Erythroblast (primary cell): ENCODE measurements around the gene IPO11.

Experiments used
- GATA1 ChIP-seq: IDR thresholded peaks from 2 replicates; pipeline ENCODE4 v1.6.1; 2011; ENCODE audit warnings: low read depth, mild to moderate bottlenecking, control low read depth, low read length, moderate library complexity
- POLR2A ChIP-seq: IDR thresholded peaks from 2 replicates; pipeline ENCODE4 v1.6.1; 2011; ENCODE audit warnings: mild to moderate bottlenecking, low read length

DNA sequence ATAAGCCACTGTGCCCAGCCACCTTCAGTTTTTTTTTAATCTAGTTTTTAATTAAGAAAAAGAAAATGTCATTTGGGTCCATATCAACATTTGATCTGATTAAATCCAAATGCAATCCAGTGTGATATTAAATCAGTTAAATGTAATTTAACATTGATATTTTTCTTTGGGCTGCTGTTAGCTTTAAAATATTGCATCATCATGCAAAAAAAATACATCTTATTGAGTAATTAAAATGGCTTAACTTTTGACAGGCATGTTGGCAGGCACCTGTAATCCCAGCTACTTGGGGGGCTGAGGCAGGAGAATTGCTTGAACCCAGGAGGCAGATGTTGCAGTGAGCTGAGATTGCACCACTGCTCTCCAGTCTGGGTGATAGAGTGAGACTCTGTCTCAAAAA, 143.4 kb downstream of the IPO11 start:
- TF ChIP-seq POLR2A (no peak), GATA1 (no peak)
